ENCODE measurements around the gene NFKBIL1.

GRCh38 chr6:31545291-31545690, 2.1 kb upstream of the NFKBIL1 start:
- TF ChIP-seq POLR2AphosphoS5 (IDR thresholded peaks at IDR 0.05), result no peak
- TF ChIP-seq CTCF (IDR thresholded peaks at IDR 0.05), result no peak
- no peak for TF ChIP-seq POLR2A (IDR thresholded peaks at IDR 0.05)

Data from breast epithelium (tissue), 3 donors.